GM15510 (cell line): ENCODE measurements around the gene ARHGEF16.

Experiments used
- POLR2A ChIP-seq: IDR thresholded peaks from 3 replicates; pipeline ENCODE4 v1.6.1; 2011; ENCODE audit warnings: borderline replicate concordance; ENCODE audit not compliant: insufficient read length; ENCODE audit errors: extremely low read depth

ARHGEF16 gene

GRCh38 chr1:3525551-3526482, 71.4 kb downstream of the ARHGEF16 start:
- TF ChIP-seq POLR2A: no peak

DNA sequence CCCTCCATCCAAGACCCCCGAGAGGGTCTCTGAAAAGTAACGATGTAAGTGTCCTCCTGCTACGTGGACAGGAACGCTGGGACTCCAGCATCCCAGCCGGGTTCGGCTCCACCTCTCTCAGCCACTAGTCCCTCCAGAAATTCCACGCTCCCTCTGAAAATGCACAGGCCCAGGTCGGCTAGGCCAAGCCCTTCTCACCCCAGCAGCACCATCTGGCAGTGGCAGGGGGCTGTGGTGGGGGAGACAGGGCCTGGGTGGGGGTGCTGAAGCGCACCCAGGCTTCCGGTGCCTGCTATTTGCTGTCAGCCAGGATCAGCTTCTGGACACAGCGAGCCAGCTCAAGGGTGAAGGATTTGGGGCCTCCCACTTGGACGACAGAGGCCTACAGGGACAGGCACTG, 73.3 kb downstream of the ARHGEF16 start:
- TF ChIP-seq POLR2A: no peak

DNA sequence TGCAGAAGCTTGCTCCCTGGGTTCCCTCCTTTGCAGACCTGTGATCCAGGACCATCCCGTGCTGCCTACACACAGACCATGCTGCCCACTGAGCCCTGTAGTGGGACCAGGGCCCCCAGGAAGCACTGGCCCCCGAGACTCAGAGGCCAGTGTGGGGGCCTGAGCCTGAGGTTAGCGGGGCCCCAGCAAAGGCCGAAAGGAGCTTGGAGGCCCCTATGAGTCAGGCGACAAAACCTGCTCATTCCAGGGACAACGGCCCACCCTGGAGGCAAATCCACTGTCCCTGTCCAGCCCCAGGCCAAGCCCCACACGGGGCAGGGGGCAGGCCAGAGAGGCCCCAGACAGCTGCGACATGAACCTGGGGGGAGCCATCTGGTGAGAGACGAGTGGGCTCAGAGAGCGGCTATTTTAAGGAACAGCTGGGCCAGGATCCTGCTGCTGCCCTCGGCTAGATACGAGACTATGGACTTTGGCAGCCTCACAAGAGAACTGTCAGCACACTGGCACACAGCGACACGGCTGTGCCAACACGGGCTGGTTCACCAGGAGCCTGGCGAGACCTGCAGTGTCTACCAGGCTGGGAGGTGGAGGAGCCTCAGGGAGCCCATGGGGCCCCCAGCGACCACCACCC, 74.7 kb downstream of the ARHGEF16 start:
- TF ChIP-seq POLR2A: no peak

DNA sequence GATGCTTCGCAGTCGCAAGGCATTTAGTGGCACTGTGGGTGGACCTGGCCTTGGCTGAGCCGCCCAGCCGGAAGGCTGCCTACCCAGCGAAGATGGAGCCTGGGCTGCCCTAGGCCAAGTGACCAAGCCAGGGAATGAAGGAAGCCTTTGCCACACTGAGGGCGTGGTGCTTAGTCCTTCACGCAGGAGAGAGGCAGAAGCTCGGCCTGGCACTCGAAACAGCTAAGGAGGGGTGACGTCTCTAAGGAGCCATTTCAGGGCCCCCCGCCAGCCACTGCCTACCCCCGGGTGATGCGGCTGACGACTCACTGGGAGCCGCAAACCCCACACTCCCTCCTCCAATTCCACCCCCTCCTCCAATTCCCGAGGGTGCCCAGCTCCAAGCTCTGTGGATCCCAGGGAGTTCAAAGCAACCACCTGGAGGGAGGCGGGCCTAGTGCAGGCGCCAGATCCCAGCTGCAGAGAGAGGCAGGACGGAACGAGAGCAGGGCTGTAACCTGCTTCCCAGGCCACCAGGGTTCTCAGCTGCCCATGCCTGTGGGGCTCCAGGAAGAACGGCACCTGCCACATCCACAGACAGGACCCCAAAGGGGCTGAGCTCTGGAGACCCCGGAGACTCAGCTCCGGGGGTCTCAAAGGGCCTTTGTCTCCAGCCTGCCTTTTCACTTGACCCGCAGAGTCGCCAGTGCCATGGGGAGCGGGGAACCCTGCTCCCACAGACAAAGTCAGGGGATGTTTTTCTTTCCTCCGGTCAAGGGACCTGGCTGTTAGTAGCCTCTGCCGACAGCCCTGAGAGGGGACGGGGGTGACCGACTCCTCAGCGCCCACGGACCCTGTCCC, 75.8 kb downstream of the ARHGEF16 start:
- no peak for TF ChIP-seq POLR2A
